H1 (cell line): ENCODE data around the gene WIPI1. TPM values are rescaled to one million over a fixed set of nuclear protein-coding genes. Genes with fewer than 3 reads are reported as not detected.

Experiments
- BCL11A ChIP-seq, 2 experiments: IDR thresholded peaks; one replicate each; pipeline ENCODE4 v1.6.1; 2011; ENCODE audit warnings: low read depth in 2 of 2, low read length in 2 of 2, mild to moderate bottlenecking in 2 of 2
- CBX8 ChIP-seq: fragments of 300-800, 300-1000 bp; sonication (generic); IDR thresholded peaks from 2 replicates; pipeline ENCODE4 v1.7.1; 2016; ENCODE audit warnings: low read depth, low read length, borderline replicate concordance
- NRF1 ChIP-seq: IDR thresholded peaks from 2 replicates; pipeline ENCODE4 v1.6.1; 2011; ENCODE audit warnings: mild to moderate bottlenecking, low read depth, low read length, improper control_type of control experiment
- polyA plus RNA-seq, 7 experiments: library from polyadenylated mRNA; depleted of rRNA in 3 of 7; stranded (reverse) in 5 of 7; unstranded in 2 of 7; fragments of >200 nt in 5 of 7; fragments of 200-250 nt in 2 of 7; gene quantifications; 1 replicate in 5 of 7; 2 replicates in 1 of 7; 4 replicates in 1 of 7; pipeline versions ENCODE4 v1.2.1 to v1.2.3, GENCODE V29; 2011 to 2013; ENCODE audit warnings: missing spikeins in 2 of 7, mixed read lengths in 2 of 7
- total RNA-seq: library from RNA; stranded (reverse); fragmentation: NEBNext Ultra II Directional; extraction: Animal tissue kit (Norgen Biotek cat#: 25700); gene quantifications from 2 replicates; pipeline ENCODE4 v1.2.1, GENCODE V29; 2021

Gene WIPI1
- total and polyA plus RNA-seq, 2 of the 8 experiments (the other 6 are each of a cell fraction or from before 2014, with no cell fraction given): 16.6 to 17.4 TPM

- TF ChIP-seq BCL11A (IDR thresholded peaks at IDR 0.05; ENCODE audit: low read depth in 2 of 2, low read length in 2 of 2) (no peak), NRF1 (no peak), CBX8 (no peak)
Observed at GRCh38 chr17:68460715-68461114, 3.4 kb upstream of the WIPI1 start (continued).
